GM19239 (cell line): Measurements from ENCODE around the gene PTPN3.

Experiments
- DNase-seq: peaks from one replicate; pipeline ENCODE4 v3.0.0; 2011; ENCODE audit warnings: low spot score; ENCODE audit not compliant: insufficient read length
- FAIRE-seq: peaks from 2 replicates; lab custom pipeline; 2011; peaks lifted over from hg19 to GRCh38; lab: Jason Lieb, UNC

The PTPN3 gene

GRCh38 chr9:109506097-109506712, 8.1 kb upstream of the PTPN3 start:
- DNase-seq, result no peak
- no peak for FAIRE-seq

- no peak for DNase-seq
- FAIRE-seq, result no peak
These were observed 6.6 kb upstream of the PTPN3 start for GRCh38 chr9:109504689-109505088.

GRCh38 chr9:109500421-109500974, 2.4 kb upstream of the PTPN3 start:
- DNase-seq, result no peak
- FAIRE-seq, result no peak

GRCh38 chr9:109499631-109500410, 1.7 kb upstream of the PTPN3 start:
- FAIRE-seq, result no peak

GRCh38 chr9:109499093-109499630, 1.1 kb upstream of the PTPN3 start:
- no peak for FAIRE-seq
- DNase-seq, result no peak

More at GRCh38 chr9:109499631-109500410, 1.7 kb upstream of the PTPN3 start:
- no peak for DNase-seq

- DNase-seq, result no peak
- no peak for FAIRE-seq
These were observed 617 bp downstream of the PTPN3 start for GRCh38 chr9:109497226-109498153.

GRCh38 chr9:109496841-109497225, 1.3 kb downstream of the PTPN3 start:
- DNase-seq, result no peak
- FAIRE-seq, result no peak

GRCh38 chr9:109496218-109496617, 1.9 kb downstream of the PTPN3 start:
- DNase-seq (no peak), FAIRE-seq (no peak)

GRCh38 chr9:109493648-109494047, 4.5 kb downstream of the PTPN3 start:
- no peak for DNase-seq
- no peak for FAIRE-seq

- FAIRE-seq (no peak), DNase-seq (no peak)
These were observed 6.5 kb downstream of the PTPN3 start for GRCh38 chr9:109491590-109491989.

- FAIRE-seq, result no peak
These were observed 9.2 kb downstream of the PTPN3 start for GRCh38 chr9:109488791-109489492.

GRCh38 chr9:109488351-109488750, 9.8 kb downstream of the PTPN3 start:
- FAIRE-seq (no peak), DNase-seq (no peak)

More at GRCh38 chr9:109488791-109489492, 9.2 kb downstream of the PTPN3 start:
- DNase-seq, result no peak

GRCh38 chr9:109487247-109487646, 10.9 kb downstream of the PTPN3 start:
- FAIRE-seq, result no peak
- no peak for DNase-seq

- no peak for DNase-seq
- FAIRE-seq, result no peak
These were observed 14.2 kb downstream of the PTPN3 start for GRCh38 chr9:109483744-109484429.

GRCh38 chr9:109482391-109482916, 15.7 kb downstream of the PTPN3 start:
- FAIRE-seq, result no peak
- DNase-seq, result no peak

- DNase-seq (no peak), FAIRE-seq (no peak)
These were observed 16.3 kb downstream of the PTPN3 start for GRCh38 chr9:109481856-109482255.

GRCh38 chr9:109479822-109480221, 18.3 kb downstream of the PTPN3 start:
- no peak for FAIRE-seq

GRCh38 chr9:109478665-109479380, 19.3 kb downstream of the PTPN3 start:
- DNase-seq (no peak), FAIRE-seq (no peak)

More at GRCh38 chr9:109479822-109480221, 18.3 kb downstream of the PTPN3 start:
- DNase-seq, result no peak
